ENCODE measurements around the gene KIT.

DNA sequence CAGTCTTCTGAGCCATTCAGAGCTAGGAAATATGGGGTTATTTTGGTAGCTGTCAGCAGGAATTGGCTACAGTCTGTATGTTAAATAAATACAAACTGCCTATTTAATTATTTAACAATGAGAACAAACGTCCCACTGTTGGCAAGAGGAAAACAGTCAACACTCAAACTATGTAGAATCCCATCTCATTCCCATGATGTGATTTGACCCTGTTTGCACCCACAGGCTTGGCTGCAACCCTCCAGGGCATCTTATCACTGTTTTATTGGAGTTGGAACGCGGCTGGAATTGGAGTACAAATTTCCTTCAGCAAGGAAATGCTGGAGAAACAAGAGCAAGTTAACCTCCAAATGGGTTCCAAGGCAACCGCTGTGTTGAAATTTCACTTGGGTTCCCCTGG is 124.0 kb downstream of the KIT start:
- TF ChIP-seq POLR2AphosphoS5 (IDR thresholded peaks at IDR 0.05) (no peak), POLR2A (IDR thresholded peaks at IDR 0.05) (no peak), EP300 (IDR thresholded peaks at IDR 0.05) (no peak)
- TF ChIP-seq, protein P1, sequence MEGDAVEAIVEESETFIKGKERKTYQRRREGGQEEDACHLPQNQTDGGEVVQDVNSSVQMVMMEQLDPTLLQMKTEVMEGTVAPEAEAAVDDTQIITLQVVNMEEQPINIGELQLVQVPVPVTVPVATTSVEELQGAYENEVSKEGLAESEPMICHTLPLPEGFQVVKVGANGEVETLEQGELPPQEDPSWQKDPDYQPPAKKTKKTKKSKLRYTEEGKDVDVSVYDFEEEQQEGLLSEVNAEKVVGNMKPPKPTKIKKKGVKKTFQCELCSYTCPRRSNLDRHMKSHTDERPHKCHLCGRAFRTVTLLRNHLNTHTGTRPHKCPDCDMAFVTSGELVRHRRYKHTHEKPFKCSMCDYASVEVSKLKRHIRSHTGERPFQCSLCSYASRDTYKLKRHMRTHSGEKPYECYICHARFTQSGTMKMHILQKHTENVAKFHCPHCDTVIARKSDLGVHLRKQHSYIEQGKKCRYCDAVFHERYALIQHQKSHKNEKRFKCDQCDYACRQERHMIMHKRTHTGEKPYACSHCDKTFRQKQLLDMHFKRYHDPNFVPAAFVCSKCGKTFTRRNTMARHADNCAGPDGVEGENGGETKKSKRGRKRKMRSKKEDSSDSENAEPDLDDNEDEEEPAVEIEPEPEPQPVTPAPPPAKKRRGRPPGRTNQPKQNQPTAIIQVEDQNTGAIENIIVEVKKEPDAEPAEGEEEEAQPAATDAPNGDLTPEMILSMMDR (IDR thresholded peaks at IDR 0.05), result no peak
